ENCODE data around the gene DBF4.
A peak's percentile ranks its signal among the peaks of the same experiment; 100 is the strongest.
"Not testable (repeated sequence)": the region's sequence is repeated elsewhere in the genome, so short reads cannot be mapped to it uniquely, and the experiment has no call there.

DBF4 gene

DNA sequence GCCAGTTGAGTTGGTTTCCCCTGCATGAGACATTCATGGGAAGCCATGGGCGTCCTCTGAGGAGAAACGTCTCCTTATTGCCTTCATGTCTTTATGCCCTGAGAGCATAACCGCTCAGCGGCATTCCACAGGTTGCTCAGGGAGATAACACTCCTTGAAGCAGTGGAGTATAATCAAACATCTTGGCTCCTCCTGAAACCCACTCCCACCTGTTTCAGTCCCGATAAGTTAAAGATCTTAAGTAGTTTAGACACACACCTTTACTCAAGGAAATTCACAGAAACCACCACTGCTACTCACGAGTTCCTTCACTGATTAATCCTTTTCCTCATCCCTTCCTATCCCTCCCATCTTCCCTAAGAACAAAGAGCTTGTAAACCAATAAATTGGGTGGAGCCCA lies 9.8 kb upstream of the DBF4 start:
- H3K27me3 ChIP-seq (ENCODE audit: control insufficient read depth in 1 of 2, insufficient read depth in 2 of 2, low read length in 2 of 2); H3K9ac ChIP-seq (ENCODE audit: low read length in 2 of 2); H3K4me3 ChIP-seq (ENCODE audit: low read length in 2 of 2); H3K4me1 ChIP-seq (ENCODE audit: control insufficient read depth, insufficient read depth, low read length); H3K27ac ChIP-seq (ENCODE audit: low read length): not testable (repeated sequence)
- H3K36me3 ChIP-seq (ENCODE audit: control insufficient read depth in 2 of 2, insufficient read depth in 2 of 2, low read length in 2 of 2), result peaks cover 4 to 10% of the 10 kb centered on the region in 2 donors
- H3K9me3 ChIP-seq (ENCODE audit: control insufficient read depth in 2 of 2, low read length in 2 of 2), result peaks cover 0 to 21% of the 10 kb centered on the region in 2 donors

DNA sequence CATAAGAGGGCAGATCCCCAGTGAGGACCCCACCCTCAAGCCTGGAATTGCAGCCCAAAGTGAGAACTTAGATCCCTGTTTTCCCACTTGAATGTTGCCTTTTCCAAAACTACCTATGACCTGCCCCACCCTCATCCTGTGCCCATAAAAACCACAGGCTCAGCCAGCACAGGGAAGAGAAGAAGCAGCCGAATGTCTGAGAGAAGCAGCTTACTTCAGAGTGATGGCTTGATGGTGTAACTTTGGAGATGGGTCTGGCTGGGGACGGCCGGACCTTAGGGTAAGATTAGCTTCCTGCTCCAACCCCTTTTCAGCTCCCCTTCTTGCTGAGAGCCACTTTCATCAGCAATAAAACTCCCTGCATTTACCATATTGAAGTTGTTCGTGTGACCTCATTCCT lies 5.8 kb upstream of the DBF4 start:
- H3K9ac ChIP-seq (ENCODE audit: low read length in 2 of 2), result no peak overlapping the region
- peaks cover 2 to 21% of the 10 kb centered on the region in 2 donors for H3K9me3 ChIP-seq (ENCODE audit: control insufficient read depth in 2 of 2, low read length in 2 of 2)
- H3K27ac ChIP-seq (ENCODE audit: low read length), result no peak overlapping the region
- no peak overlapping the region for H3K4me3 ChIP-seq (ENCODE audit: low read length in 2 of 2)
- no peaks in the 10 kb centered on the region for H3K27me3 ChIP-seq (ENCODE audit: control insufficient read depth in 1 of 2, insufficient read depth in 2 of 2, low read length in 2 of 2)
- no peaks in the 10 kb centered on the region for H3K4me1 ChIP-seq (ENCODE audit: control insufficient read depth, insufficient read depth, low read length)
- peaks cover 4 to 10% of the 10 kb centered on the region in 2 donors for H3K36me3 ChIP-seq (ENCODE audit: control insufficient read depth in 2 of 2, insufficient read depth in 2 of 2, low read length in 2 of 2)

DNA sequence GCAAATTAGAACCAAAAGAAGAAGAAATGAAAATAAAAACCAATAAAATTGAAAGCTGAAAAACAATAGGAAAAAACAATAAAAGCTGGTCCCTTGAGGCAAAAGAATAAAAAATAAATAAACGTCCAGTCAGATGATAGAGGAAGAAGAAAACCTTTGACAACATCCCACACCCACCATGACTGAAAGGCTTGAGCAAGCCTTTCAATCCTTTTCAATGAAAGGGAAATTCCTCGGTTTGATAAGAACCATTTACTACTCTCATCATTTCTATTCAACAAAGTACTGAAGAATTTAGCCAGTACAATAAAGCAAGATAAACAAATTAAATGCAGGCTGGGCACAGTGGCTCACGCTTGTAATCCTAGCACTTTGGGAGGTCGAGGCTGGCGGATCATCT lies 3.9 kb upstream of the DBF4 start:
- Histone ChIP-seq H3K9me3 (ENCODE audit: control insufficient read depth in 2 of 2, low read length in 2 of 2) (peaks cover 2 to 9% of the 10 kb centered on the region in 2 donors), H3K4me1 (ENCODE audit: control insufficient read depth, insufficient read depth, low read length) (peaks cover 3% of the 10 kb centered on the region), H3K4me3 (ENCODE audit: low read length in 2 of 2) (no peak overlapping the region), H3K9ac (ENCODE audit: low read length in 2 of 2) (no peak overlapping the region), H3K27ac (ENCODE audit: low read length) (no peak overlapping the region), H3K36me3 (ENCODE audit: control insufficient read depth in 2 of 2, insufficient read depth in 2 of 2, low read length in 2 of 2) (peaks cover 4 to 7% of the 10 kb centered on the region in 2 donors), H3K27me3 (ENCODE audit: control insufficient read depth in 1 of 2, insufficient read depth in 2 of 2, low read length in 2 of 2) (no peaks in the 10 kb centered on the region)

DNA sequence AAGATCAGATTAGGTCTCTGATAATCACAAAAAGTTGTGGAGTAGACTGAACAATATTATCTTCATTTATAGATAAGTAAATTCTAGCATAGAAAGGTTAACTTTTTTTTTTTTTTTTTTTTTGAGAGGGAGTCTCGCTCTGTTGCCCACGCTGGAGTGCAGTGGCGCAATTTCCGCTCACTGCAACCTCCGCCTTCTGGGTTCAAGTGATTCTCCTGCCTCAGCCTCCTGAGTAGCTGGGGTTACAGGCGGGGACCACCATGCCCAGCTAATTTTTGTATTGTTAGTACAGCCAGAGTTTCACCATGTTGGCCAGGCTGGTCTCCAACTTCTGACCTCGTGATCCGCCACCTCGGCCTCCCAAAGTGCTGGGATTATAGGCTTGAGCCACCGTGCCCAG lies 3.0 kb upstream of the DBF4 start:
- H3K27me3 ChIP-seq (ENCODE audit: control insufficient read depth in 1 of 2, insufficient read depth in 2 of 2, low read length in 2 of 2); H3K9ac ChIP-seq (ENCODE audit: low read length in 2 of 2); H3K9me3 ChIP-seq (ENCODE audit: control insufficient read depth in 2 of 2, low read length in 2 of 2); H3K4me1 ChIP-seq (ENCODE audit: control insufficient read depth, insufficient read depth, low read length); H3K27ac ChIP-seq (ENCODE audit: low read length); H3K36me3 ChIP-seq (ENCODE audit: control insufficient read depth in 2 of 2, insufficient read depth in 2 of 2, low read length in 2 of 2); H3K4me3 ChIP-seq (ENCODE audit: low read length in 2 of 2): not testable (repeated sequence)

DNA sequence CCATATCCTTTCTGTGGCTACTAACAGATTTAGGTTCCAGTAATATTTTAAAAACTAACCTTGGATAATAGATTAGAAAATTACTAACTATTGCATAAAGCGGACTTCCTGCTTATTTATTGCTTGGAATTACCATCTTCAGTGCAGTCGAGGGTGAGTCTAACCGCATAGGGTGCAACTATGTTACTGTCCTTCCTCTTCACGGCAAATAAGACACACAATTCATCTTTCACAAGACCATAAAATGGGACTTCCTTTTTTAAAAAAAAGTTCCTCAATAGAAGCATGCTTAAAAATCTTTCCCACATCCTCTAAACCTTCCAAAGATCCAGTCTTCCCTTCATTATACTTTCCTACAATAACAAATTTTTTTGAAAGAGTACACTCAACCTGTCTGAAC lies 2.2 kb upstream of the DBF4 start:
- H3K36me3 ChIP-seq (ENCODE audit: control insufficient read depth in 2 of 2, insufficient read depth in 2 of 2, low read length in 2 of 2), result peaks cover 4 to 7% of the 10 kb centered on the region in 2 donors
- H3K4me1 ChIP-seq (ENCODE audit: control insufficient read depth, insufficient read depth, low read length), result peaks cover 3% of the 10 kb centered on the region
- H3K27me3 ChIP-seq (ENCODE audit: control insufficient read depth in 1 of 2, insufficient read depth in 2 of 2, low read length in 2 of 2), result no peaks in the 10 kb centered on the region
- H3K27ac ChIP-seq (ENCODE audit: low read length), result no peak overlapping the region
- H3K4me3 ChIP-seq (ENCODE audit: low read length in 2 of 2), result no peak overlapping the region
- peaks cover 2 to 9% of the 10 kb centered on the region in 2 donors for H3K9me3 ChIP-seq (ENCODE audit: control insufficient read depth in 2 of 2, low read length in 2 of 2)
- H3K9ac ChIP-seq (ENCODE audit: low read length in 2 of 2), result no peak overlapping the region

DNA sequence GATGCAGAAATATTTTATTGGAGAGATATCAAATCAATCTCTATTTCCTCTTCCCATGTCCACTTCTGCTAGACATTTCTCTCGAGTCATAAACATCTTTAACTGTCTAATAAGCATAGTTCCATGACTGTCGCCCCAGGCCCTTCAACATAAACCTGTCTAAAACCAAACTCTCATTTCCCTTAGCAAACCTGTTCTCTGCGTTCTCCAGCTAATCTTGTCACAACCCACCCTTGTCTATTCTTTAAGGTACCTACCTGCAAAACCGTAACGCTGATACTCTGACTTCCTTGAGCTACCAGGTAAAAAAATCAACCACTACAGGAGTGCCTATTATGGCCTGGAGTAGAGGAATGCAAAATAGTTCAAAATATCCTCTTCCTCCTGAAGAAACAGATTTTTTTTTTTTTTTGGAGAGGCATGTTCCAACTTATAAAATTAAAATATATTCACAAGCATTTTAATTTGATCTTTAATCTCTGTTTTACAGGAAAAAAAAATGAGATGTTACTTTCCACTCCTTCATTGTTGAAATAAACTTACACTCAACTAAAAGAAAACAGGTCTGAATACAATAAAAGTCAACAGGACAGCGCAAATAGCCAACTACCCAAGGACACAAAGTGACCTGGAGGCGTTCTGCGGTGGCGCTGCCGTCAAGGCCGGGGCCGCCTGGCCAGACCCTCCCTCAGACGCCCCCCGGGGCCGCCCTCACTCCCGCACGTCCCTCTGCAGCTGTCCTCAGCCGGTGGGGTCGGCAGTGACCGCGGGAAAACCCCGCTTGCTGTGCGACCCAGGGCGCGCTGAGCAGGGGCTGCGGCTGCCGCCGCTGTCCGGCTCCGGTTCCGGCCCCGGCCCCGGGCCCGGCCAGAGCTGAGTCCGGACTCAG lies 898 bp upstream of the DBF4 start:
- H3K27ac ChIP-seq (ENCODE audit: low read length), result peak overlapping the region; percentile 69
- no peaks in the 10 kb centered on the region for H3K27me3 ChIP-seq (ENCODE audit: control insufficient read depth in 1 of 2, insufficient read depth in 2 of 2, low read length in 2 of 2)
- H3K4me3 ChIP-seq (ENCODE audit: low read length in 2 of 2), result peak overlapping the region; percentile 75 to 80
- H3K9me3 ChIP-seq (ENCODE audit: control insufficient read depth in 2 of 2, low read length in 2 of 2), result peaks cover 2 to 7% of the 10 kb centered on the region in 2 donors
- peak overlapping the region; percentile 64 to 66 for H3K9ac ChIP-seq (ENCODE audit: low read length in 2 of 2)
- peaks cover 3% of the 10 kb centered on the region for H3K4me1 ChIP-seq (ENCODE audit: control insufficient read depth, insufficient read depth, low read length)
- H3K36me3 ChIP-seq (ENCODE audit: control insufficient read depth in 2 of 2, insufficient read depth in 2 of 2, low read length in 2 of 2), result peaks cover 4% of the 10 kb centered on the region in 2 donors

DNA sequence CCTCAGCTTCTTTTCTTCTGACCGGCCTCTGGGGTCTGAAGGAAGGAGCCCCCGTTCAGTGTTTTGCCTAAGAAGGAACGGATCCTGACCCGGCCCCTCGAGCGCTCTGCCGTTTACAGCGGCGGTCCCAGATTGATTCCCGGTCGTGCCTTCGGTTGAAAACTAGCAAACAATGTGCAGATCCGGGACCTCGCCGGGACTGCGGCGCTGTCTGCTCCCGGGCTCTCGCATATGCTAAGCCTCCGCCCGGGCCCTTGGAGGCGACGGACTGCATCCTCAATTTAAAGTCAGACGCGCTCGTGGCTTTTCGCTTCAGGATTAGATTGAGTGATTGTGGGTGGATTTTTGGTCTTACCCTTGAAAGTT lies 559 bp downstream of the DBF4 start:
- Histone ChIP-seq H3K36me3 (ENCODE audit: control insufficient read depth in 2 of 2, insufficient read depth in 2 of 2, low read length in 2 of 2) (no peaks in the 10 kb centered on the region), H3K27me3 (ENCODE audit: control insufficient read depth in 1 of 2, insufficient read depth in 2 of 2, low read length in 2 of 2) (no peaks in the 10 kb centered on the region), H3K9me3 (ENCODE audit: control insufficient read depth in 2 of 2, low read length in 2 of 2) (peaks cover 0 to 2% of the 10 kb centered on the region in 2 donors), H3K27ac (ENCODE audit: low read length) (peak overlapping the region; percentile 69), H3K4me1 (ENCODE audit: control insufficient read depth, insufficient read depth, low read length) (peaks cover 3% of the 10 kb centered on the region), H3K4me3 (ENCODE audit: low read length in 2 of 2) (peak overlapping the region; percentile 75 to 80), H3K9ac (ENCODE audit: low read length in 2 of 2) (peak overlapping the region; percentile 76 to 78)

DNA sequence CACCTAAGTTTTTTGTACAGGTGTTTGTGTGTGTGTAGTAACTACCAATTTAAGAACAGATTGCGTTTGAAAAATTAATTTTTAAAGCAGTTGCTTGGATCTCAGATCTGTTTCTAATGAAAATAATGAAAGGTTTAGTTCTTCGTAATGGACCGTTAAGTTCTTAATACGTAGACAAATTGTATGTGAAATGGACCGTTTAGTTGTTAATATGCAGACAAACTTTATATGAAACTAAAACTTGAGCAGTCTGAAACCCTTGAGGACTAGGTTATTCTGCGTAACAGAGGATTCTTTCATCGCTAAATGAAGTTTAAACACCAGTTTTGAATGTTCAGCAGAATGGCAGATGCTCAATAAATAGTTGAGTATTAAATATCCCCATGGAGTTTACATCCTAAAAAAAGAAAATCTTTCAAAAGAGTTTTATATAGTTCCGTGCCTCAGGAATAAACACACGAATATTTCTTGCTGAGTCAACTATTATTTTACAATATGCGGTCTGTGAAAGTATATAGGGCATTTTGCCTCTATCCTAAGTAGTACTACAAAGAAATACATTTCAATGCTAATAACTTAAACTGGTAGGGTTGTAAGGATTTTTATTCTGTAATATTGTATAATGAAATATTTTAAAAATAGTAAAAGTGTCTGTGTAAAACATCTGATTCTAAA lies 1.2 kb downstream of the DBF4 start:
- Histone ChIP-seq H3K27me3 (ENCODE audit: control insufficient read depth in 1 of 2, insufficient read depth in 2 of 2, low read length in 2 of 2) (no peaks in the 10 kb centered on the region), H3K4me3 (ENCODE audit: low read length in 2 of 2) (peak overlapping the region; percentile 75 to 80), H3K9ac (ENCODE audit: low read length in 2 of 2) (peak overlapping the region; percentile 76 to 78), H3K36me3 (ENCODE audit: control insufficient read depth in 2 of 2, insufficient read depth in 2 of 2, low read length in 2 of 2) (no peaks in the 10 kb centered on the region), H3K4me1 (ENCODE audit: control insufficient read depth, insufficient read depth, low read length) (peaks cover 3% of the 10 kb centered on the region), H3K27ac (ENCODE audit: low read length) (peak overlapping the region; percentile 69), H3K9me3 (ENCODE audit: control insufficient read depth in 2 of 2, low read length in 2 of 2) (peaks cover 0 to under 1% of the 10 kb centered on the region in 2 donors)

DNA sequence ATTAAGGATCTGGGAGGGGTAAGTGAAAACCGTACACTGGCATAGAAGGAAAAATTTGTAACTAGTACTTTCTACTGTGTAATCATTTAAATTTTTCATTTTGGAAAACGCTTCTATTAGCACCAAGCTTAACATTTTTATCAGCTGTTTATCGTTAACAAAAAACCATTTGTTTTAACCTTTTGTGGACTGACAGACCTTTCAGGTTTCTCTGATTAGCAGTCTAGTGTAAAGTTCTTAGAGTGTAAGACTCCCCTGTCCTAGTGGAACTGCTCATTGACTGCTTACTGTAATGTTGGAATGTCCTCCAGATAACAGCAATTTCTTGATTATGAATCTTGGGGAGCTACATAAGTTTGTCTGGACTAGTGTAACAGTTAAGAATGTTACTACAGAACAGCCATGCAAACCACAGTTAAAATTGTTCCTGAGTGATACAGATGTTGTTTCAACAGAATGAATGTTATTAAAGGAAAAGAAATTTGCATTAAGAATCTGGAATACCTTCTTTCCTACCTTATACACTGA lies 2.0 kb downstream of the DBF4 start:
- Histone ChIP-seq H3K4me3 (ENCODE audit: low read length in 2 of 2) (no peak overlapping the region), H3K27ac (ENCODE audit: low read length) (no peak overlapping the region), H3K4me1 (ENCODE audit: control insufficient read depth, insufficient read depth, low read length) (peaks cover 3% of the 10 kb centered on the region), H3K27me3 (ENCODE audit: control insufficient read depth in 1 of 2, insufficient read depth in 2 of 2, low read length in 2 of 2) (no peaks in the 10 kb centered on the region), H3K9me3 (ENCODE audit: control insufficient read depth in 2 of 2, low read length in 2 of 2) (no peaks in the 10 kb centered on the region), H3K36me3 (ENCODE audit: control insufficient read depth in 2 of 2, insufficient read depth in 2 of 2, low read length in 2 of 2) (no peaks in the 10 kb centered on the region), H3K9ac (ENCODE audit: low read length in 2 of 2) (no peak overlapping the region)

DNA sequence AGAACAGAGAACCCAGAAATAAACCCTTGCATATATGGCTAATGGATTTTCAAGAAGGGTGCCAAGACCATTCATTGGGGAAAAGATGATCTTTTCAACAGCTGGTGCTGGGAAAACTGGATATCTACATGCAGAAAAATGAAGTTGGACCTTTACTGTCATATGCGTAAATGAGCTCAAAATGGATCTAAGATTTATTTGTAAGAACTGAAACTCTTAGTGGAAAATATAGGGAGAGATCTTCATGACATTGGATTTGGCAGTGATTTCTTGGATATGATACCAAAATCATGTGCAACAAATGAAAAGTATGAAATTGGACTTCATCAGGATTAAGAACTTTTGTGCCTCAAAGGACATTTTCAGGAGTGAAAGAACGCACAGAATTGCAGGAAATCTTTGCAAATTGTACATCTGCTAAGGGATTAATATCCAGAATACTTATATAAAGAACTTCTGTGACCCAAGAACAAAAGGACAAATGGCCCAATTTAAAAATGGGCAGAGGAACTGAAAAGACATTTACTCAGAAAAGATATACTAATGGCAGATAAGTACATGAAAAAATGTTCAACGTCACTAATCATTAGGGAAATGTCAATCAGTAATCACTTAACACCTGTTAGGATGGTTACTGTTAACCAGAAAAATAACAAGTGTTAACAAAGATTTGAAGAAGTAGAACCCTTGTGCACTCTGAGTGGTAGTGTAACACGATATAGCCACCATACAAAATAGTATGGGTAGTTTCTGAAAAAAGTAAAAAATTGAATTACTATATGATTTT lies 6.1 kb downstream of the DBF4 start:
- no peaks in the 10 kb centered on the region for H3K4me1 ChIP-seq (ENCODE audit: control insufficient read depth, insufficient read depth, low read length)
- H3K4me3 ChIP-seq (ENCODE audit: low read length in 2 of 2), result no peak overlapping the region
- no peaks in the 10 kb centered on the region for H3K9me3 ChIP-seq (ENCODE audit: control insufficient read depth in 2 of 2, low read length in 2 of 2)
- H3K27me3 ChIP-seq (ENCODE audit: control insufficient read depth in 1 of 2, insufficient read depth in 2 of 2, low read length in 2 of 2), result no peaks in the 10 kb centered on the region
- H3K36me3 ChIP-seq (ENCODE audit: control insufficient read depth in 2 of 2, insufficient read depth in 2 of 2, low read length in 2 of 2), result no peaks in the 10 kb centered on the region
- no peak overlapping the region for H3K27ac ChIP-seq (ENCODE audit: low read length)
- H3K9ac ChIP-seq (ENCODE audit: low read length in 2 of 2), result no peak overlapping the region

All from stomach smooth muscle (tissue), 2 donors.